HuH-7 (cell line): ENCODE results near the gene B4GALNT1.

ENCODE experiments used
- DNase-seq: peaks from one replicate; pipeline ENCODE4 v3.0.0; 2011; ENCODE audit warnings: low spot score

Gene B4GALNT1

DNA sequence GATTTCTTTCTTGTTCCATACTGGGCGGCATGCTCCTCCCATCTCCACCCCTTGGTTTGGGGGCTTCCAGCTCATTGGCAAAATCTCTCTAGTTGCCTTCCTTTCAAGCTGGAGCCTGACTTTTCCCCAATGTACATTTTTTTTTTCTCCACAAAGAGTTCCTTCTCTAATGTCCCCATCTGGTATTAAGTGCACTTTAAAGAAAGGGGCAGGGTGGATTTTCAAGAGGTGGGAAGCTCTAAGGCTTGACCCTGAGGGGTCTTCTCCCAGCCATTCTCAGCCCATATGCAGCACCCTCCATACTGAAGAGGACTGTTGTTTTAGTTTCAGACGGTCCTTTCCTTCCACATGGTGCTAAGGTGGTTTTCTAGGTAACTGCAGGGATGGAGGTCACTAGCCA lies 47.8 kb downstream of the B4GALNT1 start:
- no peak for DNase-seq

DNA sequence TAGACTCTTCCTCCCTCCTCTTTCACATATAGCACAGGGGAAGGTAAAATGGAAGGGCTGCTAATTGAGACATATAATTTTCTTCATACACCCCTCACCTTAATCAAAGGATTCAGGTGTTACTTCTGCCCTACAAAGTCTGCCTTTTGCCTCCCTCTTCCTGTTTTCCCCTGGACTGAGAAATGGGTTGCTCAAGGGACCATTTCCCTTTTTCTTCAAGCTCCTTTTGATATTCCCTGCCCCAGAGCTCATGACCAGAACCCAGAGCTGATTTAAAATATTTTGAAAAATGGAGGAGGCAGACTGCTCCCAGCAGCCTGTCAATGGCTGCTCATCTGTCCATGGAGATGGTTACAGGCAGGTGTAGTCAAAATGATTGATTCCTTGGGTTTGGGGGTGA lies 48.3 kb downstream of the B4GALNT1 start:
- DNase-seq = no peak

DNA sequence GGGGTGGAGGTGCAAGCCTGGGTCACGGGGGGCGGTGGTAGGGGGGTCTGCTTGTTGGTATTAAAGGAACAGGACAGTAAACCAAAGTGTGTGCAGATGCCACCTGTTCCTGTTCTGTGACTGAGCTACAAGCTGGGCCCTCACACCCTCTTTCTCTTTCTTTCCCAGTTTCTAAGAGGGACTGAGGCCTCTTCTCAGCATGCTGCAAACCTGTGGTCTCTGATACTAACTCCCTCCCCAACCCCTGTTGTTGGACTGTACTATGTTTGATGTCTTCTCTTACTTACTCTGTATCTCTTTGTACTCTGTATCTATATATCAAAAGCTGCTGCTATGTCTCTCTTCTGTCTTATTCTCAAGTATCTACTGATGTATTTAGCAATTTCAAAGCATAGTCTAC lies 49.0 kb downstream of the B4GALNT1 start:
- DNase-seq = no peak

DNA sequence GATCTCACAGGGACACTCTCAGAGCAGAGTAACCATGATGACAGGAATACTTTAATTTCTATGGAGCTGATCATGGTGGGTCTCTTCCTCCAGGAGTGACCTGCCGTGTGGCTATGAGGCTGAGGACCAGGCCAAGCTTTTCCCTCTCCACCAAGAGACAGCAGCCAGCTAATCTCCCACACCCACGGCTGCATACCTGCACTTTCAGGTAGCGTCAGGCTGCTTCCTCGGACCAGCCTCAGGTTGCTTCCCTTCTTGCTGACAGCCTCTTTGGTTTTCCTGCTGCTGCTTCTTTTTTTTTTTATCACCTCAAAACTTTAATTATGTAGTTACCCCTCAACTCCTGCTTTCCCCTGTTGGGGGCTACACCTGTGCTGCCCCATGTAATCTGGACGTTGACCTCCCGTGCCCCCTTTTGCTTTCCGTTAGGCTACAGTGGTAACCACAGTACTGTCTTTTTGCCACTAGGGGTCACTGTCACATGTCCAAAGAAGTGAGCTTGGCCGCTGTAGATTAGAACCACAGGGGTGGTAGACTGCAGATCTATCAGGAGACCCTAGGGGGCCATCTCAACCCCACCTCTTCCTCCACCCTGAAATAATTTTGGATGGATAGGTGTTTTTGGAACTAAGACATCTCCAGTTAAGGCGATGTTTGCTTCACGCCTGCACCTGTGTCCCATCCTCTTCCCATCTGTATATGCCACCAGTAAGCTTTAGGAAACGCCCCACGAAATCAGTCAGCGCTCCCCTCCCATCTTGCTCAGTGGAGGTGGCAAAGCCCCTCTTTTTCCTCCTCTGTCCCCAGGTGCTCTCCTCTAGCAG lies 49.8 kb downstream of the B4GALNT1 start:
- DNase-seq = peak; percentile 90

DNA sequence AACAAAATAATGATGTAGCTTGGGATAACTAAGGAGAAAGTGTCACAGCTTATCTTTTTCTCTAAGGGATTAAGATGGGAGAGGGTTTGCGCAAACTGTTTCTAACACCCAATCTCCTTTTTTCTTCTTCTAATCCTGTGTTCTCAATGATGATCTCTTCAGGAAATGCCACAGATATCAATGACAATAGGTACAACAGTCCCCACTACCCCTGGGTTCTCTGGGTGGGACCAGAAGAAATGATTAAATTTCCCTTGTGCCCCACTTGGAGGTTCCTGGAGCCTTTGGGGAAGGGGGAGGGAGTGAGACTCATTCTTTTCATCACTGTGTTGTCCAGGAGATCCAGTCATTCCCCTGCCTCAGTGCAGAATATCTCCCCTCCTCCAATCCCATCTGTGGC lies 50.6 kb downstream of the B4GALNT1 start:
- no peak for DNase-seq

DNA sequence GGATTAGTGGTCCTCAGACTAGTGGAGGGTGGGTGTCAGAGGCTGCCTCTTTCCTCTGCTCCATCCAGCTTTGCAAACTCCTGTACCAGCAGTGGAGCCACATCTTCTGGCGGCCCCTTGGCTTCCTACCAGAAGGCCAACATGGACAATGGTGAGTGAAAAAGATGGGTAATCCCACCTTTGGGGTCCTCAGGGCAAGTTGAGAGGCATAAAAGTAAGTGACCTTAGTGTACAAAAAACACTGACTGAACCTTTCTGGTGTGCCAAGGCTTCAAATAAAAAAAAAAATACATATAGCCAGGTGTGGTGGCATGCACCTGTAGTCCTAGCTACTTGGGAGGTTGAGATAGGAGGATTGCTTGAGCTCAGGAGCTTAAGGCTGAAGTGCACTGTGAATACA lies 51.2 kb downstream of the B4GALNT1 start:
- DNase-seq = no peak

DNA sequence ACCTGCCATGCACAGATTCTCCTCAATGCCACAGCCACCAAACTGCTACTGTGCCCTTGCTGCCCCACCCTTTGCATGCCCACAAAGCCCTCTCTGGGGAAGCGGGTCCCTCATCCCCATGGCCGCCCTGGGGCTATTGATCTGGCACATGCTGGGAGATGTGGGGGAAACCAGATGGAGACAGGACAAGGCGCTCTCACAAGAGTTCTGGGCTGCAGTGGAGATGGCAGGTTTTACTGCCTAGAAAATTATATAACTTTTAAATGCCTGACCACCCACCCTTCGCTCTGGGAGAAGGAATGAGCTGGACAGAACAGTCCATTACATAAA lies 52.6 kb downstream of the B4GALNT1 start:
- no peak for DNase-seq

DNA sequence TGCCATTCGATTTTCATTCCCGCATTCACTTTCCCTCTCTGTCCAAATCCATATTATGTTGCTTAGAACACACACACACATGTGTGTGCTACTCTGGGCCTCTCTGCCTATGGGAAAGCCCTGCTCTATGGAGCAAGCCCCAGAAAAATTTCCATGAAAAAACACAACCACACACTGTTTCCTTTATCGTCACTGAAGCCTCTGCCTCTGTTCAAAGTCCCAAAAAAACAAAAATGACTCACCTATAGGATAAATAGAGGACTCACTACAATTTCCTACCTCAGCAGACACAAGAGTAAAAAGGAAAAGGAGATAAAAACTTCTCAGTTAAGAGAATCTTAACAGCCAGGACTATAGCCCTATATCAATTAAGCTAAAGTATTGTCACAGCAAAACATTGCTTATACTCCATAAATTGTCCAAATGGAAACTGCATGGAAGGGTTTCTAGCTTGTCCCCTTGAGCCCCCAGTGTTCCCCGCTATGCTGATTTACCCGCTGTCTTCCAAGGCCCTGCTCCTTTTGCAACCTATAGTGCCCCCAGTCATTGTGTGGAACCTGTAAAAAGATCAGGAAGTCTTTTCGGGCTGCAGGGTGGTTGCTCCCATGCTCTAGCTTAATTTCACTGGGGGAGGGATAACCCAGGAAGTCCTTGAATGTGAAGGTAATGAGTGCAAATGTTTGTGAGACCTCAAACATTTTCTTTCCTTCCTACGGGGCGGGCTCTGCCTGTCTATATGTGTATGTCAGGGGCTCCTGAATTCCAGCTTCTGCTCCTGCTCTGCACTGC lies 53.1 kb downstream of the B4GALNT1 start:
- DNase-seq = peak; percentile 30

DNA sequence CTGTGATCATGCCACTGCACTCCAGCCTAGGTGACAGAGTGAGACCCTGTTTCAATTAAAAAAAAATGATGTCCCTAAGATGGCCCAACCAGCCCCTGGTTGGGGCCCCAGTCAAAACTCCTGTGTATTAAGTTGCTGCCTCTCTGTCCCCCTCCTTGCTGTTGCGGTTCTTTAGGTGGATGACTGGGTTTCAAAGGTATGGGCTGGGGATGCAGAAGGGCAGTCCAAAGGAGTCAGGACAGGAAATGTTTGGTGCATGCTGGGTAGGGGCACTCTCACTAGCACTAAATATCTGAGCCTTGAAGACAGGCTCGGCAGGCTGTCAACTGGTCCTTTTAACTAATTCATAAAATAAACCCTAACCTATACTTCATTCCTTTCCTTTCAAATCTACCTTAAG lies 54.0 kb downstream of the B4GALNT1 start:
- DNase-seq = no peak

DNA sequence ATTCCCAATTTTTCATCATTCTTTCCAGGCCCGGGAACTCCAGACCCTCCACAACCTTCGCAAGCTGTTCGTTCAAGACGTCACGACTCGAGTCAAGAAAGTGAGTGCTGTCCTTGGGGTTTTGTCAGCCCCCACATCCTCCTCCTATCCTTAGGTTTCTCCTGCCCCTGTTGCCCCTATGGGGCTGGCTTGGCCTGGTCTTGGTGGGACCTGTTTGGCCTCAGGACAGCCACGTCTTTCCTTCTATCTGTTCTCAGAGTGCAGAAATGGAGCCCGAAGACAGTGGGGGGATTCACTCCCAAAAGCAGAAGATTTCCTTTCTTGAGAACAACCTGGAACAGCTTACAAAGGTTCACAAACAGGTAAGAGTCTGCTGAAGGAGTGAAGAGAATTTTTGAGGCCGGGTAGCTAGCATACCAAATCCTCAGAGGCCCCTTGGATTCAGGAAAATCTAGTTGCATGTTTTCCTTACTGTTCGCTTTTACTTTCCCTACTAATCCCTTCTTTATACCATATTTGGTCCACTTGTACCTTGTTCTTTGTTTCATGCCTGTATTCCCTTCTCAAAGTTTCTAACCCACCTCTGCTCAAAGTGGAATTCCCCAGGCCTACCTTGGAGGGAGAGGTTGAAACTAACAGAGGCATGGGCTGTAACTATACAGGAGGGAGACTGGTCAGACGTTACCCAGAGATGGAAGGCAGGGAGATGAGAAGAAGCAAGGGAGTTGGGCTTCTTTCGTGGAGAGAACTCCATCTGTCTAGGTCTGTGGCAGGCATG lies 54.8 kb downstream of the B4GALNT1 start:
- no peak for DNase-seq

DNA sequence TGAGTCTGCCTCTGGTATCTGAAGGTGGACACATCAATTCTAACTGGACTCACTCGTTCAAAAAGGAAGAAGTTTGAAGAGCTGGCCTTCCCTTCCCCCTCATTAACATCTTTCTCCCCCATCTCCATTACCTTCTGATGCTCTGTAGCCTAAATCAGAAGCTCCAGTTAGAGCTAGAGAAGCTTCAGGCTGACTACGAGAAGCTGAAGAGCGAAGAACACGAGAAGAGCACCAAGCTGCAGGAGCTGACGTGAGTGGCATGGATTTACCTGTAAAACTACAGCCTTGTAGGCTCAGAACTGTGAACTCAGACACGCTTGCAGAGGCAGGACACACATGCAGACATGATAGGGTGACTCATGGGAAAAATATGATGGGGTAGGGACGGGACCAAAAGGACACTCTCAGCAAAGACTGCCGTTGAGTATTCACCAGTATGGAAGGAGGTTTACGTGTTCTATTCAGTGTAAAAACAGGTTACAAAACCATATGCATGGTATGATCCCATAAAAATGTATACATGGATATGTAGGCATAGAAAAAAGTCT lies 56.3 kb downstream of the B4GALNT1 start:
- no peak for DNase-seq
